OCI-LY1 (cell line): ENCODE data around the gene POLR2L.

Experiments
- H2AFZ ChIP-seq: fragments of 200-600 bp; sonication (generic), shearing (Covaris generic); 2 replicates; pipeline ENCODE4 v1.6.0; 2014; ENCODE audit warnings: antibody characterized with exemption, mild to moderate bottlenecking, low read length
- H3F3A ChIP-seq: fragments of 200-600 bp; sonication (generic), shearing (Covaris generic); 2 replicates; pipeline ENCODE4 v1.6.0; 2014; ENCODE audit warnings: mild to moderate bottlenecking, antibody characterized with exemption, low read length, moderate library complexity; ENCODE audit not compliant: insufficient read depth
- H3K27ac ChIP-seq: fragments of 200-600 bp; sonication (generic); 2 replicates; pipeline ENCODE4 v1.5.1; 2014; ENCODE audit warnings: low read length, mixed run types, mild to moderate bottlenecking, low read depth; ENCODE audit not compliant: poor library complexity, severe bottlenecking
- H3K27me3 ChIP-seq: fragments of 200-600 bp; sonication (generic); 2 replicates; pipeline ENCODE4 v1.6.0; 2014; ENCODE audit warnings: antibody characterized with exemption, mild to moderate bottlenecking, low read length, moderate library complexity; ENCODE audit not compliant: insufficient read depth
- H3K36me3 ChIP-seq: fragments of 200-600 bp; sonication (generic); 2 replicates; pipeline ENCODE4 v1.6.1; 2014; ENCODE audit warnings: mild to moderate bottlenecking, antibody characterized with exemption, low read length, moderate library complexity, mixed read lengths; ENCODE audit not compliant: insufficient read depth
- H3K4me1 ChIP-seq: fragments of 200-600 bp; sonication (generic); 2 replicates; pipeline ENCODE4 v1.5.1; 2014; ENCODE audit warnings: mild to moderate bottlenecking, low read length, moderate library complexity; ENCODE audit not compliant: insufficient read depth, severe bottlenecking
- H3K4me2 ChIP-seq: fragments of 200-600 bp; sonication (generic), shearing (Covaris generic); 2 replicates; pipeline ENCODE4 v1.6.1; 2014; ENCODE audit warnings: low read length
- H3K4me3 ChIP-seq: fragments of 200-600 bp; sonication (generic); 2 replicates; pipeline ENCODE4 v1.5.1; 2014; ENCODE audit warnings: low read length, low read depth, mild to moderate bottlenecking, mixed read lengths; ENCODE audit not compliant: poor library complexity, severe bottlenecking
- H3K79me2 ChIP-seq: fragments of 200-600 bp; shearing (Covaris generic); 2 replicates; pipeline ENCODE4 v1.6.1; 2016; ENCODE audit warnings: mixed run types, low read length, mixed read lengths; ENCODE audit not compliant: insufficient read depth
- H3K9ac ChIP-seq: fragments of 200-600 bp; sonication (generic), shearing (Covaris generic); 2 replicates; pipeline ENCODE4 v1.6.1; 2014; ENCODE audit warnings: mild to moderate bottlenecking, low read length, mixed read lengths
- H3K9me2 ChIP-seq: fragments of 200-600 bp; sonication (generic), shearing (Covaris generic); 2 replicates; pipeline ENCODE4 v1.6.1; 2014; ENCODE audit warnings: low read depth, mild to moderate bottlenecking, low read length, mixed read lengths
- H3K9me3 ChIP-seq: fragments of 200-600 bp; shearing (Covaris generic); 2 replicates; pipeline ENCODE4 v1.6.1; 2014; ENCODE audit warnings: low read length, mixed read lengths
- H4K20me1 ChIP-seq: fragments of 200-600 bp; sonication (generic), shearing (Covaris generic); 2 replicates; pipeline ENCODE4 v1.6.0; 2016; ENCODE audit warnings: mild to moderate bottlenecking, low read length; ENCODE audit not compliant: insufficient read depth
- CTCF ChIP-seq: fragments of 200-600 bp; sonication (generic), shearing (Covaris generic); IDR thresholded peaks from 2 replicates; pipeline ENCODE4 v1.5.1; 2017; ENCODE audit warnings: mild to moderate bottlenecking, antibody characterized with exemption, low read length, moderate library complexity, mixed read lengths
- EZH2 ChIP-seq: fragments of 200-600 bp; sonication (generic), shearing (Covaris generic); IDR thresholded peaks from 2 replicates; pipeline ENCODE4 v1.8.0; 2017; ENCODE audit warnings: borderline replicate concordance, mixed run types, mild to moderate bottlenecking, antibody characterized with exemption, low read length, moderate library complexity, mixed read lengths

The POLR2L gene

GRCh38 chr11:876545-876944, 34.2 kb upstream of the POLR2L start:
- Histone ChIP-seq H3K79me2 (no peaks in the 10 kb centered on the region), H3K27me3 (no peaks in the 10 kb centered on the region), H3K9me2 (no peaks in the 10 kb centered on the region), H3K27ac (no peak overlapping the region), H2AFZ (no peak overlapping the region), H3K4me3 (no peak overlapping the region), H3K4me1 (no peaks in the 10 kb centered on the region), H3K36me3 (peaks cover 11% of the 10 kb centered on the region), H3F3A (no peaks in the 10 kb centered on the region), H3K9me3 (no peaks in the 10 kb centered on the region), H3K4me2 (no peak overlapping the region), H4K20me1 (no peaks in the 10 kb centered on the region), H3K9ac (no peak overlapping the region)
- no peak for TF ChIP-seq EZH2
- TF ChIP-seq CTCF, result no peak

GRCh38 chr11:875769-876301, 33.5 kb upstream of the POLR2L start:
- H4K20me1 ChIP-seq, result no peaks in the 10 kb centered on the region

GRCh38 chr11:875203-875602, 32.9 kb upstream of the POLR2L start:
- H3K4me1 ChIP-seq, result no peaks in the 10 kb centered on the region
- H3K4me3 ChIP-seq, result no peak overlapping the region
- H3F3A ChIP-seq, result no peaks in the 10 kb centered on the region
- H3K9me2 ChIP-seq, result no peaks in the 10 kb centered on the region
- no peaks in the 10 kb centered on the region for H3K27me3 ChIP-seq
- no peaks in the 10 kb centered on the region for H3K9me3 ChIP-seq
- no peak overlapping the region for H3K4me2 ChIP-seq
- H3K9ac ChIP-seq, result no peak overlapping the region
- H4K20me1 ChIP-seq, result no peaks in the 10 kb centered on the region
- H3K36me3 ChIP-seq, result peaks cover 4% of the 10 kb centered on the region; the same call in 1 of the 2 replicates
- TF ChIP-seq CTCF (no peak), EZH2 (no peak)
- no peak overlapping the region for H3K27ac ChIP-seq
- H2AFZ ChIP-seq, result no peak overlapping the region
- H3K79me2 ChIP-seq, result no peaks in the 10 kb centered on the region

More at GRCh38 chr11:875769-876301, 33.5 kb upstream of the POLR2L start:
- Histone ChIP-seq H3K9me2 (no peaks in the 10 kb centered on the region), H3K79me2 (no peaks in the 10 kb centered on the region), H3K9me3 (no peaks in the 10 kb centered on the region), H3F3A (no peaks in the 10 kb centered on the region), H3K9ac (no peak overlapping the region), H3K4me2 (no peak overlapping the region), H2AFZ (no peak overlapping the region), H3K27ac (no peak overlapping the region), H3K27me3 (no peaks in the 10 kb centered on the region), H3K4me1 (no peaks in the 10 kb centered on the region), H3K4me3 (no peak overlapping the region), H3K36me3 (peaks cover 8% of the 10 kb centered on the region)
- no peak for TF ChIP-seq CTCF
- no peak for TF ChIP-seq EZH2
